HepG2 (cell line): ENCODE measurements around the gene DDX60. TPM values are rescaled to one million over a fixed set of nuclear protein-coding genes. Genes with fewer than 3 reads are reported as not detected.
A peak's percentile ranks its signal among the peaks of the same experiment; 100 is the strongest.

ENCODE experiments used
- ATAC-seq: fragments of 200-7000 bp; cut with Tn5 transposase; 3 replicates; pipeline ENCODE4 v1.9.1; 2020; ENCODE audit warnings: mild to moderate bottlenecking, moderate library complexity
- BruUV-seq: library from RNA; stranded (reverse); fragments of 400-500 nt; replicated peaks from 2 replicates; lab custom pipeline; 2021; lab: Mats Ljungman, UMichigan
- CTCF ChIA-PET: fragments of 300-600 bp; formaldehyde crosslinking; extraction: SDS; loops from one replicate; lab custom pipeline; 2021; ENCODE audit warnings: low total read pairs, inconsistent platforms, low intra/inter-chr PET ratio; lab: Yijun Ruan, JAX
- POLR2A ChIA-PET: fragments of 350-600 bp; sonication (Branson Sonifier 250); formaldehyde crosslinking; loops from one replicate; lab custom pipeline; 2020; ENCODE audit warnings: antibody characterized with exemption, inconsistent platforms; lab: Yijun Ruan, JAX
- DNase-seq: peaks from one replicate; pipeline ENCODE4 v3.0.0-alpha.2; 2015; ENCODE audit warnings: low spot score
- FAIRE-seq: peaks from 3 replicates; lab custom pipeline; 2011; peaks lifted over from hg19 to GRCh38; lab: Jason Lieb, UNC
- H2AFZ ChIP-seq: one replicate; pipeline ENCODE4 v1.6.1; 2011; ENCODE audit warnings: low read length, inconsistent platforms
- H3K27ac ChIP-seq: fragments of 300-600 bp; 3 replicates; pipeline ENCODE4 v1.8.0; 2011; ENCODE audit warnings: mixed run types, mild to moderate bottlenecking, mixed read lengths, low read length, inconsistent platforms; ENCODE audit not compliant: insufficient read depth; ENCODE audit errors: extremely low read length
- H3K27me3 ChIP-seq, 2 experiments: fragments of 200-600 bp in 1 of 2; 2 replicates in 1 of 2; 3 replicates in 1 of 2; pipeline versions ENCODE4 v1.6.0 to v1.8.0; 2011; ENCODE audit warnings: low read length in 2 of 2, mild to moderate bottlenecking in 2 of 2, moderate library complexity in 2 of 2, inconsistent platforms in 1 of 2; ENCODE audit not compliant: insufficient read depth in 2 of 2, control insufficient read depth in 1 of 2
- H3K36me3 ChIP-seq, 2 experiments: fragments of 200-600 bp in 1 of 2; replicated peaks in 1 of 2; 2 replicates in 1 of 2; 3 replicates in 1 of 2; pipeline versions ENCODE4 v1.5.1 to v1.8.0; 2011; ENCODE audit warnings: low read length in 2 of 2, inconsistent platforms in 1 of 2; ENCODE audit not compliant: insufficient read depth in 2 of 2, control insufficient read depth in 1 of 2
- H3K4me1 ChIP-seq: 2 replicates; pipeline ENCODE4 v1.5.1; 2012; ENCODE audit warnings: low read length, inconsistent platforms; ENCODE audit not compliant: insufficient read depth
- H3K4me2 ChIP-seq: 2 replicates; pipeline ENCODE4 v1.6.0; 2011; ENCODE audit warnings: low read depth, low read length, inconsistent platforms
- H3K4me3 ChIP-seq, 3 experiments: fragments of 200-600 bp in 1 of 3; sonication (generic), shearing (Covaris generic) in 1 of 3; replicated peaks in 1 of 3; 2 replicates each; pipeline ENCODE4 v1.5.1; 2011 to 2016; ENCODE audit warnings: low read length in 3 of 3, inconsistent platforms in 2 of 3, low read depth in 2 of 3, mild to moderate bottlenecking in 2 of 3, control low read depth in 1 of 3, mixed read lengths in 1 of 3; ENCODE audit not compliant: insufficient read depth in 1 of 3
- H3K79me2 ChIP-seq: one replicate; pipeline ENCODE4 v1.6.1; 2011; ENCODE audit warnings: low read length, inconsistent platforms; ENCODE audit not compliant: insufficient read depth
- H3K9ac ChIP-seq: 2 replicates; pipeline ENCODE4 v1.6.0; 2011; ENCODE audit warnings: mild to moderate bottlenecking, low read depth, low read length, inconsistent platforms; ENCODE audit not compliant: insufficient read depth
- H3K9me3 ChIP-seq: 2 replicates; pipeline ENCODE4 v1.5.1; 2012; ENCODE audit warnings: mild to moderate bottlenecking, low read length
- H4K20me1 ChIP-seq: 2 replicates; pipeline ENCODE4 v1.6.0; 2011; ENCODE audit warnings: inconsistent platforms, mild to moderate bottlenecking, low read length, moderate library complexity; ENCODE audit not compliant: insufficient read depth
- MAFF ChIP-seq: IDR thresholded peaks from 2 replicates; pipeline ENCODE4 v1.6.1; 2011; ENCODE audit warnings: low read depth, low read length, improper control_type of control experiment
- MAFK ChIP-seq, 2 experiments: IDR thresholded peaks in 1 of 2; conservative IDR thresholded peaks in 1 of 2; 2 replicates each; pipeline ENCODE4 v1.6.1; 2011; ENCODE audit warnings: improper control_type of control experiment in 2 of 2, low read length in 2 of 2
- MTF1 ChIP-seq: sonication (generic); formaldehyde crosslinking; IDR thresholded peaks from 2 replicates; pipeline ENCODE4 v1.5.0; 2020; ENCODE audit warnings: missing genetic modification reagents
- SP1 ChIP-seq, 2 experiments: fragments of 450-650 bp in 1 of 2; sonication (generic) in 1 of 2; formaldehyde crosslinking in 1 of 2; IDR thresholded peaks; 2 replicates each; pipeline versions ENCODE4 v1.4.0 to v1.6.1; 2016 to 2020; ENCODE audit warnings: missing genetic modification reagents in 1 of 2
- ZHX2 ChIP-seq, 2 experiments: sonication (generic) in 1 of 2; formaldehyde crosslinking in 1 of 2; IDR thresholded peaks; 2 replicates each; pipeline versions ENCODE4 v1.6.1 to v1.9.0; 2014 to 2022; ENCODE audit warnings: antibody characterized with exemption in 1 of 2, borderline replicate concordance in 1 of 2, inconsistent platforms in 1 of 2, low read depth in 1 of 2, missing genetic modification reagents in 1 of 2
- ZNF136 ChIP-seq: sonication (generic); formaldehyde crosslinking; IDR thresholded peaks from 2 replicates; pipeline ENCODE4 v1.8.1; 2022; ENCODE audit warnings: low read depth, mild to moderate bottlenecking, moderate library complexity, missing genetic modification reagents
- ZNF383 ChIP-seq: sonication (generic); formaldehyde crosslinking; IDR thresholded peaks from 2 replicates; pipeline ENCODE4 v1.4.0; 2020; ENCODE audit warnings: missing genetic modification reagents, mild to moderate bottlenecking, borderline replicate concordance
- ZNF749 ChIP-seq: sonication (generic); formaldehyde crosslinking; IDR thresholded peaks from 2 replicates; pipeline ENCODE4 v1.8.0; 2022; ENCODE audit warnings: mild to moderate bottlenecking, missing genetic modification reagents, moderate library complexity, borderline replicate concordance
- ZNF761 ChIP-seq: sonication (generic); formaldehyde crosslinking; conservative IDR thresholded peaks from 2 replicates; pipeline ENCODE4 v1.4.0; 2020; ENCODE audit warnings: mild to moderate bottlenecking, missing genetic modification reagents
- ZNF879 ChIP-seq: sonication (generic); formaldehyde crosslinking; IDR thresholded peaks from 2 replicates; pipeline ENCODE4 v1.8.1; 2023; ENCODE audit warnings: missing genetic modification reagents
- WGBS: methylation state at CpG from one replicate; pipeline ENCODE4 v1.1.6; 2017; ENCODE audit warnings: low lambda C conversion rate; 5-methylcytosine and 5-hydroxymethylcytosine counted together
- in situ Hi-C: cut with HindIII; loops from 2 replicates; pipeline ENCODE4 v1.10.0; 2017; ENCODE audit warnings: low pct_unique_long_range_greater_than_20kb; ENCODE audit not compliant: extremely low pct_ligation_motif_present
- intact Hi-C: fragments of 100-400 bp; cut with micrococcal nuclease; formaldehyde crosslinking; loops from one replicate; pipeline ENCODE4 v1.10.0; 2022; ENCODE audit not compliant: unreplicated experiment
- polyA plus RNA-seq, 8 experiments: library from polyadenylated mRNA; depleted of rRNA in 3 of 8; stranded (reverse) in 7 of 8; unstranded in 1 of 8; fragments of >200 nt; fragmentation: Illumina TruSeq in 4 of 8; extraction: Trizol in 4 of 8; gene quantifications; 2 replicates each; pipeline versions ENCODE4 v1.2.1 to v1.2.3, GENCODE V29; 2011 to 2016; ENCODE audit warnings: low read depth in 4 of 8, missing spikeins in 1 of 8, mixed read lengths in 1 of 8; ENCODE audit not compliant: insufficient read depth in 1 of 8
- total RNA-seq, 5 experiments: library from RNA; depleted of rRNA; stranded (reverse); fragments of >200 nt; fragmentation: Illumina TruSeq; extraction: Trizol; gene quantifications; 2 replicates each; pipeline ENCODE4 v1.2.3, GENCODE V29; 2016; ENCODE audit warnings: low read depth in 1 of 5
- TF ChIP-seq, protein P1 (sequence below): sonication (generic); formaldehyde crosslinking; IDR thresholded peaks from 2 replicates; pipeline ENCODE4 v1.5.1; 2020; ENCODE audit warnings: missing genetic modification reagents, mild to moderate bottlenecking, borderline replicate concordance
- TF ChIP-seq, protein P2 (sequence below): sonication (generic); formaldehyde crosslinking; IDR thresholded peaks from 2 replicates; pipeline ENCODE4 v1.4.0; 2020; ENCODE audit warnings: missing genetic modification reagents

The DDX60 gene
- total and polyA plus RNA-seq, 2 of the 13 experiments (the other 11 are each of a cell fraction or from before 2014, with no cell fraction given), result 0.35 TPM; not detected in 1

DNA sequence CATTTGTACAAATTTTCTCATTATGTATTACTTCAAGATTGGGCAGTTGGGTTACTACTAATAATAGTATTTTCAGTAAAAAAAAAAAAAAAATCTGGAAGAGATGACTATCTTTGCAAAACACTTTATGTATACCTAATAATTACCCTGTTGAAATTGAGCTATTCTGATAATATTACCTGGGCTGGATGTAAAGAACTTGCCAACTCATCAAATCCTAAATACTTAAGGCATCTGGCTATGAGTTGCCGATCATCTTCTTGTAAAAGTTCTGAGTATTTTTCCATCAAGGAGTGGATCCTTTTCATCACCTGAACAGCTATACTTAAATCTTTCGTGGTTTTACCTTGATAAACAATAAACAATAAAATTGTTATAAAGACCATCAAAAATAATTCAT is 42.7 kb downstream of the DDX60 start:
- no peaks in the 10 kb centered on the region for H3K27me3 ChIP-seq
- H3K27ac ChIP-seq, result no peak overlapping the region
- DNase-seq, result no peak
- intact Hi-C loops (no loop called here), in situ Hi-C loops (no loop called here)
- H3K4me2 ChIP-seq, result no peak overlapping the region
- no peaks in the 10 kb centered on the region for H4K20me1 ChIP-seq
- no peak overlapping the region for H3K4me3 ChIP-seq
- no TSS peak for BruUV-seq
- H3K79me2 ChIP-seq, result no peaks in the 10 kb centered on the region
- no peaks in the 10 kb centered on the region for H3K4me1 ChIP-seq
- no peak overlapping the region for H2AFZ ChIP-seq
- ATAC-seq, result no peak
- CTCF ChIA-PET, result no interaction called here
- no peak overlapping the region for H3K9ac ChIP-seq
- 40% methylated on average over 2 of the region's 2 CpGs for WGBS
- FAIRE-seq, result no peak
- TF ChIP-seq, protein P1, sequence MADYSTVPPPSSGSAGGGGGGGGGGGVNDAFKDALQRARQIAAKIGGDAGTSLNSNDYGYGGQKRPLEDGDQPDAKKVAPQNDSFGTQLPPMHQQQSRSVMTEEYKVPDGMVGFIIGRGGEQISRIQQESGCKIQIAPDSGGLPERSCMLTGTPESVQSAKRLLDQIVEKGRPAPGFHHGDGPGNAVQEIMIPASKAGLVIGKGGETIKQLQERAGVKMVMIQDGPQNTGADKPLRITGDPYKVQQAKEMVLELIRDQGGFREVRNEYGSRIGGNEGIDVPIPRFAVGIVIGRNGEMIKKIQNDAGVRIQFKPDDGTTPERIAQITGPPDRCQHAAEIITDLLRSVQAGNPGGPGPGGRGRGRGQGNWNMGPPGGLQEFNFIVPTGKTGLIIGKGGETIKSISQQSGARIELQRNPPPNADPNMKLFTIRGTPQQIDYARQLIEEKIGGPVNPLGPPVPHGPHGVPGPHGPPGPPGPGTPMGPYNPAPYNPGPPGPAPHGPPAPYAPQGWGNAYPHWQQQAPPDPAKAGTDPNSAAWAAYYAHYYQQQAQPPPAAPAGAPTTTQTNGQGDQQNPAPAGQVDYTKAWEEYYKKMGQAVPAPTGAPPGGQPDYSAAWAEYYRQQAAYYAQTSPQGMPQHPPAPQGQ (CRISPR knock-in tag), result no peak
- TF ChIP-seq MAFF (peak; percentile 74), MTF1 (CRISPR knock-in tag) (no peak), ZNF136 (CRISPR knock-in tag) (no peak), ZNF383 (no peak), MAFK (conservative IDR thresholded peaks at IDR 0.05 in 1 of 2, IDR thresholded peaks at IDR 0.05 in 1 of 2; ENCODE audit: low read length in 2 of 2) (peak; percentile 70 to 80), ZNF761 (CRISPR knock-in tag) (no peak), ZHX2 (IDR thresholded peaks at IDR 0.05; ENCODE audit: low read depth) (no peak), ZHX2 (CRISPR knock-in tag; IDR thresholded peaks at IDR 0.05; ENCODE audit: borderline replicate concordance) (no peak), ZNF749 (no peak), SP1 (IDR thresholded peaks at IDR 0.05) (no peak), SP1 (CRISPR knock-in tag; IDR thresholded peaks at IDR 0.05) (no peak), ZNF879 (CRISPR knock-in tag) (no peak)
- TF ChIP-seq, protein P2, sequence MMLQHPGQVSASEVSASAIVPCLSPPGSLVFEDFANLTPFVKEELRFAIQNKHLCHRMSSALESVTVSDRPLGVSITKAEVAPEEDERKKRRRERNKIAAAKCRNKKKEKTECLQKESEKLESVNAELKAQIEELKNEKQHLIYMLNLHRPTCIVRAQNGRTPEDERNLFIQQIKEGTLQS, result no peak
- H3K36me3 ChIP-seq, result no peaks in the 10 kb centered on the region
- H3K9me3 ChIP-seq, result no peaks in the 10 kb centered on the region
- POLR2A ChIA-PET, result no interaction called here
